Esophagus squamous epithelium (tissue), 5 donors: ENCODE data around the gene SNPH. TPM values are rescaled to one million over a fixed set of nuclear protein-coding genes. Genes with fewer than 3 reads are reported as not detected.

Experiments
- DNase-seq: peaks from one replicate; lab custom pipeline; 2025; lab: John Stamatoyannopoulos, UW
- H3K27ac ChIP-seq, 4 donors: fragments of 200-600 bp; sonication (generic); one replicate each; pipeline ENCODE4 v1.5.1; 2016 to 2019; ENCODE audit warnings: mild to moderate bottlenecking in 1 of 4
- H3K27me3 ChIP-seq, 4 donors: fragments of 200-600 bp; sonication (generic); 1 replicate in 3 of 4; 2 replicates in 1 of 4; pipeline versions ENCODE4 v1.5.1 to v1.6.0; 2017 to 2021; ENCODE audit warnings: antibody characterized with exemption in 1 of 4
- H3K36me3 ChIP-seq, 3 donors: fragments of 200-600 bp; sonication (generic); one replicate each; pipeline ENCODE4 v1.5.1; 2016 to 2019
- H3K4me1 ChIP-seq, 3 donors: fragments of 200-600 bp; sonication (generic); one replicate each; pipeline ENCODE4 v1.5.1; 2017 to 2019
- H3K4me3 ChIP-seq, 4 donors: fragments of 200-600 bp; sonication (generic); 1 replicate in 3 of 4; 2 replicates in 1 of 4; pipeline ENCODE4 v1.5.1; 2016 to 2019; ENCODE audit warnings: mild to moderate bottlenecking in 2 of 4, moderate library complexity in 1 of 4
- H3K9me3 ChIP-seq, 3 donors: fragments of 200-600 bp; sonication (generic); one replicate each; pipeline ENCODE4 v1.5.1; 2016 to 2019
- POLR2A ChIP-seq, 4 donors: fragments of 450-650 bp; IDR thresholded peaks; one replicate each; pipeline ENCODE4 v1.6.1; 2017; ENCODE audit warnings: antibody characterized with exemption in 4 of 4, mild to moderate bottlenecking in 4 of 4, moderate library complexity in 3 of 4
- WGBS, 2 donors: methylation state at CpG; one replicate each; pipeline ENCODE4 v1.1.5; 2018; 5-methylcytosine and 5-hydroxymethylcytosine counted together
- intact Hi-C: fragments of 100-400 bp; cut with DNase I; formaldehyde crosslinking; loops from one replicate; pipeline ENCODE4 v1.15.0; 2022
- total RNA-seq, 4 donors: library from RNA; depleted of rRNA; stranded (reverse); fragments of >200 nt; gene quantifications; one replicate each; pipeline ENCODE4 v1.1.0, GENCODE V29; 2016
- TF ChIP-seq, protein P1 (sequence below), 6 experiments: fragments of 450-650 bp in 4 of 6; fragments of 200-600 bp in 2 of 6; sonication (generic) in 2 of 6; IDR thresholded peaks; one replicate each; pipeline ENCODE4 v1.5.1; 2016 to 2019; ENCODE audit warnings: antibody characterized with exemption in 6 of 6, mild to moderate bottlenecking in 4 of 6, moderate library complexity in 4 of 6
- donor health status: DM: yes; HTN: yes; CAD: no.

The SNPH gene
- total RNA-seq, 4 donors from 2014 or later = 0.83 to 2.5 (median 1.5) TPM

DNA sequence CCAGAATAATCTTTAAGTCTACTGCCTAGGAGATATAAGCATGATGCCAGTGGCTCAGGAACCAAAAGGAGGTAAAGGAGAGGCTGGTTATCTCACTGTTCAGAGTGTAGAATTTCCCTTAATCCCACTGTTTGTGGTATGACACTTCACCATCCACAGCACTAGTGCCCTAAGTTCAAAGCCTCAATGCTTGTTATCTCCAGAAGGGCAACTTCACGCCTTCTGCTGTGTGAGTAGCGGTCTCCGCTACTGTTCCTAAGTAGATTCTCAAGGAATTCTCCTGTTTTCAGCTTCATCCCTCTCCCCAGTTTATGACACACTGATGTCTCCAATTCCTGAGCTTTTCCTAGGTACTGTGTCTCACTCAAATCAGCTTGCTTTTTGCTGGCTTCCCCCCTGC is 13.7 kb upstream of the SNPH start:
- WGBS, 2 donors = 63 to 81% methylated on average over 3 of the region's 3 CpGs
- Histone ChIP-seq H3K4me3 (no peak overlapping the region), H3K9me3 (no peaks in the 10 kb centered on the region), H3K27ac (no peak overlapping the region), H3K4me1 (no peaks in the 10 kb centered on the region), H3K27me3 (peaks cover 0 to 31% (median 0%) of the 10 kb centered on the region in 4 donors), H3K36me3 (no peaks in the 10 kb centered on the region)
- intact Hi-C loops = no loop called here
- no peak for DNase-seq
- no peak for TF ChIP-seq POLR2A (IDR thresholded peaks at IDR 0.05)
- TF ChIP-seq, protein P1, sequence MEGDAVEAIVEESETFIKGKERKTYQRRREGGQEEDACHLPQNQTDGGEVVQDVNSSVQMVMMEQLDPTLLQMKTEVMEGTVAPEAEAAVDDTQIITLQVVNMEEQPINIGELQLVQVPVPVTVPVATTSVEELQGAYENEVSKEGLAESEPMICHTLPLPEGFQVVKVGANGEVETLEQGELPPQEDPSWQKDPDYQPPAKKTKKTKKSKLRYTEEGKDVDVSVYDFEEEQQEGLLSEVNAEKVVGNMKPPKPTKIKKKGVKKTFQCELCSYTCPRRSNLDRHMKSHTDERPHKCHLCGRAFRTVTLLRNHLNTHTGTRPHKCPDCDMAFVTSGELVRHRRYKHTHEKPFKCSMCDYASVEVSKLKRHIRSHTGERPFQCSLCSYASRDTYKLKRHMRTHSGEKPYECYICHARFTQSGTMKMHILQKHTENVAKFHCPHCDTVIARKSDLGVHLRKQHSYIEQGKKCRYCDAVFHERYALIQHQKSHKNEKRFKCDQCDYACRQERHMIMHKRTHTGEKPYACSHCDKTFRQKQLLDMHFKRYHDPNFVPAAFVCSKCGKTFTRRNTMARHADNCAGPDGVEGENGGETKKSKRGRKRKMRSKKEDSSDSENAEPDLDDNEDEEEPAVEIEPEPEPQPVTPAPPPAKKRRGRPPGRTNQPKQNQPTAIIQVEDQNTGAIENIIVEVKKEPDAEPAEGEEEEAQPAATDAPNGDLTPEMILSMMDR (IDR thresholded peaks at IDR 0.05) = no peak

DNA sequence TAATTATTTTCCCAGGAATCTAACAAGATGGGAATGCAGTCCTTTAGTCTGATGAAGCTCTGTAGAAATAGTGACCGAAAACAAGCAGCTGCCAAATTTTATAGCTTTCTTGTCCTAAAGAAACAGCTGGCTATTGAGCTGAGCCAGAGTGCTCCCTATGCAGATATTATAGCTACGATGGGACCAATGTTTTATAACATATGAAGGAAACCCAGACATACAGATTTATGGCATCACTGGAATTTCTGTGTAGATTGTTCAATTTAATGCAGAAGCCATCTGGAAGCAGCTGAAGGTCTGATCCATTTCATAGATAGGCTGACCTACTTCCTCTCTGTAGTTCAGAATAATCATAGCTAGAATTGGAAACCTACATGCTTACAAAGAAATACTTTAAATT is 11.8 kb upstream of the SNPH start:
- DNase-seq = no peak
- H3K36me3 ChIP-seq = no peaks in the 10 kb centered on the region
- H3K4me3 ChIP-seq = no peak overlapping the region
- H3K4me1 ChIP-seq = no peaks in the 10 kb centered on the region
- no peak overlapping the region for H3K27ac ChIP-seq
- peaks cover 0 to 42% (median 0%) of the 10 kb centered on the region in 4 donors for H3K27me3 ChIP-seq
- 53 to 67% methylated on average over 2 of the region's 2 CpGs for WGBS, 2 donors
- intact Hi-C loops = no loop called here
- H3K9me3 ChIP-seq = no peaks in the 10 kb centered on the region
- TF ChIP-seq POLR2A (IDR thresholded peaks at IDR 0.05) = no peak
- TF ChIP-seq, protein P1 (IDR thresholded peaks at IDR 0.05) = no peak

DNA sequence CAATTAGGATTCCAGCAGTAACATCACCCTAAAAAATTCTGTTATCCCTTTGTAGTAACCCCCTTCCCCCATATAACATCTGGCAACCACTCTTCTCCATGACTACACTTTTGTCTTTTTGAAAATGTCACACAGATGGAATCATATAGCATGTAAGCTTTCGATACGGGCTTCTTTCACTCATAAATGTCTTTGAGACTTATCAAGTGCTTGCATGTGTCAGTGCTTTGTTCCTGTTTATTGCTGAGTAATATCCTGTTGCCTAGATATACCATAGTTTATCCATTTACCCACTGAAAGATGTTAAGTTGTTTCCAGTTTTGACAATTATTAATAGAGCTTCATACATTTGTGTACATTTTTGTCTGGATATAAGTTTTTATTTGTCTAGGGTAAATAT is 10.4 kb upstream of the SNPH start:
- Histone ChIP-seq H3K9me3 (no peaks in the 10 kb centered on the region), H3K36me3 (no peaks in the 10 kb centered on the region), H3K4me3 (no peak overlapping the region), H3K4me1 (no peaks in the 10 kb centered on the region), H3K27me3 (peaks cover 0 to 46% (median 0%) of the 10 kb centered on the region in 4 donors), H3K27ac (no peak overlapping the region)
- WGBS, 2 donors = 64 to 67% methylated on average over 2 of the region's 2 CpGs
- intact Hi-C loops = no loop called here
- no peak for DNase-seq
- no peak for TF ChIP-seq POLR2A (IDR thresholded peaks at IDR 0.05)
- TF ChIP-seq, protein P1 (IDR thresholded peaks at IDR 0.05) = no peak

DNA sequence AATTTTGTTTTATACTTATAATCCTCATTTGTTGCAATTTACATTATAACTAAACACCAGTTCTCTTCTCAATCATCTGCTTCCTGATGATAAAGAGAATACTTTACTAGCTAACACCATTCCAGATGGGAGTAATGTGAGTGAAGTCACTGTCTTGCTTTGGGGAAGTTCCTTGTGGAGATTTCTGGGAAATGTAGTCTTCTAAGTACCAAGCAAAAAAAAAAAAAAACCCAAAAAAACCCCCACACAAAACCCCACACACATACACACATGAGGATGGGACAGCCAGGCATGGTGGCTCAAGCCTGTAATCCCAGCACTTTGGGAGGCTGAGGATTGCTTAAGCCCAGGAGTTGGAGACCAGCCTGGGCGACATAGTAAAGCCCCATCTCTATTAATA is 2.2 kb upstream of the SNPH start:
- 72 to 100% methylated on average over 1 of the region's 1 CpG for WGBS, 2 donors
- Histone ChIP-seq H3K27me3 (peaks cover 0 to 11% (median 0%) of the 10 kb centered on the region in 4 donors), H3K9me3 (no peaks in the 10 kb centered on the region), H3K36me3 (no peaks in the 10 kb centered on the region), H3K4me1 (peaks cover 0 to 22% (median 5%) of the 10 kb centered on the region in 3 donors), H3K27ac (no peak overlapping the region), H3K4me3 (no peak overlapping the region)
- intact Hi-C loops = no loop called here
- no peak for TF ChIP-seq POLR2A (IDR thresholded peaks at IDR 0.05)
- TF ChIP-seq, protein P1 (IDR thresholded peaks at IDR 0.05) = no peak
- DNase-seq = no peak

DNA sequence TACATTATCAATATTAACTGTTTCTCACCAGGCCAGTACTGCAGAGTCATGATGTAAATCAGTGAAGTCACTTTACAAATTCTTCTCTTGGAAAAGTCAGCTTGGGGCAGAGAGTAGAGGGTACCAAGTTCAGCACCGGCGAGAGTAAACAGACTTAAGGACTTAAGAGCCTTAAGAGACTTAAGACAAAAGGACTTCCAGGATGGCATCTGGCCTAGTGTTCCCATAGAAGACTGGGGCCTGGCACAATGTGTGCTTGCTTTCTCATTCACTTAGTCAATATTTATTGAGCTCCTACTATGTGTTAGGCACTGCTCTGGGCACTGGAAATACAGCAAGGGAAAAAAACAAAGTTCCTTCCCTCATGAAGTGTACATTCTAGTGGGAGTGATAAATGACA is 1.4 kb upstream of the SNPH start:
- DNase-seq = no peak

More for the DNA sequence above, 1.4 kb upstream of the SNPH start:
- TF ChIP-seq, protein P1 (IDR thresholded peaks at IDR 0.05) = no peak
- TF ChIP-seq POLR2A (IDR thresholded peaks at IDR 0.05) = no peak
- Histone ChIP-seq H3K36me3 (no peaks in the 10 kb centered on the region), H3K27ac (no peak overlapping the region), H3K4me1 (peaks cover 0 to 22% (median 5%) of the 10 kb centered on the region in 3 donors), H3K27me3 (peaks cover 0 to 11% (median 0%) of the 10 kb centered on the region in 4 donors), H3K9me3 (no peaks in the 10 kb centered on the region), H3K4me3 (no peak overlapping the region)
- 49 to 86% methylated on average over 2 of the region's 2 CpGs for WGBS, 2 donors
- intact Hi-C loops = no loop called here
